HG03135 (cell line): Measurements from ENCODE around the gene KIF2C.
"Not testable (repeated sequence)": the region's sequence is repeated elsewhere in the genome, so short reads cannot be mapped to it uniquely, and the experiment has no call there.

Experiments used
- ATAC-seq: cut with Tn5 transposase; IDR thresholded peaks from one replicate; pipeline ENCODE4 v1.9.1; 2021; ENCODE audit warnings: mild to moderate bottlenecking, moderate library complexity; ENCODE audit not compliant: unreplicated experiment

KIF2C gene

GRCh38 chr1:44810101-44810761, 70.6 kb downstream of the KIF2C start:
- no peak for ATAC-seq

- not testable (repeated sequence) for ATAC-seq
These were observed 71.1 kb downstream of the KIF2C start for GRCh38 chr1:44810762-44811105.

GRCh38 chr1:44811234-44811633, 71.6 kb downstream of the KIF2C start:
- no peak for ATAC-seq

GRCh38 chr1:44812822-44813543, 73.3 kb downstream of the KIF2C start:
- no peak for ATAC-seq

GRCh38 chr1:44815926-44816325, 76.3 kb downstream of the KIF2C start:
- not testable (repeated sequence) for ATAC-seq

GRCh38 chr1:44817307-44817706, 77.7 kb downstream of the KIF2C start:
- no peak for ATAC-seq
